GM21737 (cell line): ENCODE data around the gene PRKCH.

Experiments used
- ATAC-seq: cut with Tn5 transposase; IDR thresholded peaks from one replicate; pipeline ENCODE4 v1.9.1; 2021; ENCODE audit warnings: mild to moderate bottlenecking, moderate library complexity; ENCODE audit not compliant: unreplicated experiment

The PRKCH gene

GRCh38 chr14:61574514-61574807 lies 253.1 kb downstream of the PRKCH start:
- no peak for ATAC-seq

DNA sequence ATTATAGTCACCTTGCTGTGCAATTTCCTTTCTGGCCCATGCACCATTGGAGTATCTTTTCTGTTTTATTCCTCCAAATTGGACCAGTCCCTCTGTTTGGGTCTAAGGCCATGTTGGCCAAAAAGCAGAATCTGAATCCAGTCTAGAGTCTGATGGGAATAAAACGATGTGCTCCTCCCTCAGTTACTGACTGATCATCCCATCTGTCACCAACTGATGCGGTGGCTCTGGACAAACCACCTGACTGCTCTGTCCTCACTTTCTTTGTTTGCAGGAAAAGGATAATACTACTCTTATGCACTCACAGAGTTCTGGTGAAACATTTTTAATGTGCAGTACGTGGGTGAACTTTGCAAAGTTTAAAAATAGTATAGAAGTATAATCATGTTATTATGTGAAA lies 253.7 kb downstream of the PRKCH start:
- ATAC-seq = no peak

DNA sequence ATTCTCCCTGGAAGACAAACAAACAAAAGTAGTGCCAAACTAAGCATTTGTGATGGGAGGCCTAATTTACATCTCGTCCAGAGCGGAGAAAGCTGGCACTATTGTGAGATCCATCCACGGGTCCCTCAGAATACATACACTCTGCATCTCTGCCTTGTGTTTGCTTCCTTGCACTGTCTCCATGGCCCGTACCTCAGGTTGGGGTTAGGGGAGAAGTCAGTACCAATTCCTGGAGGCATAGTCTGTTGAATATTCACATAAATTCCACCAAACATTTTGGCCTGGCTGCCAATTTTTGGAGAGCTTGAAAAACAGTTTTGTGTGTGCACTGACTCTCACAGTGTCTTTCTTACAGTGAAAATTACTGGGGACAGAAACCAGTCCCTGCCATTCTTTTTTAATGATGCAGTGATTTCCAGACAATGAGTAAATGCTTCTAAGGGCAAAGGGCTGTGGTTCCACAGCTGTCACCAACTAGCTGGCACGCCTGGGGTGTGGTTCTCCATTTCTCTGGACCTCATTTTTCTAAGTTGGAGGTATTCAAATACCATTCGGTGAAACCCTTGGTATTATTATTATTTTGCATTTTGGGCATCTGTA lies 254.3 kb downstream of the PRKCH start:
- ATAC-seq = no peak

- ATAC-seq = no peak
Observed at GRCh38 chr14:61577506-61577931, 256.1 kb downstream of the PRKCH start.

- ATAC-seq = no peak
Observed at GRCh38 chr14:61578745-61579144, 257.4 kb downstream of the PRKCH start.

GRCh38 chr14:61581340-61581739 lies 260.0 kb downstream of the PRKCH start:
- ATAC-seq = no peak

DNA sequence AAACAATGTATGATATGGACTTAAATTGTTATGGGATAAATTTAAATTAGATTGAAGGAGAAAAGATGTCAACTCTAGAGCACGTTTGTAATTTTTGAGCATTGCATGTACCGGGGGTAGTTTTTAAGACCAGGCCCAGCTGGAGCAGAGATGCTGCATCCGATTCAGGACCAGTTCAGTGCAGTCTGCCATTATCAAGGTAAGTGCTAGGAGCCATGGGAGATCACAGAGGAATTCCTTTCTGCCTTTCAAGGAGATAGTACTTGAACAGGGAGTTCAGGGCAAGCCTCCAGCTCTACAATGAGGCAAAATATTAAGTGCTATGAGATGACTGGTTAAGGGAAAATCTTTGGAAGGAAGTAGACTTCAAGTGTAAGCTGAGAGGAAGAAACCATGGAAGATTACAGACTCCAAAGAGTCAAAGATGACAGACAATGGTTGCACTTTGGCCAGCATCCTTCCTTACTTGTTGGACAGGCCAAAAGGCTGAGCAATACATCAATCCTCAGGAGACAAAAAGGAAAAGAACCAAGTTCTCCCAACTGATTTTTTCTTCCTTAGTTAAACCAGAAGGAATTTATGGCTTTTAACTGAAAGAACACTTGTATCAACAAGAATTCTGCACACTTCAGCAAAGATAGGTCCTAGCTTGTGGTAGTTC lies 260.7 kb downstream of the PRKCH start:
- no peak for ATAC-seq

GRCh38 chr14:61582815-61583214 lies 261.4 kb downstream of the PRKCH start:
- ATAC-seq = no peak

DNA sequence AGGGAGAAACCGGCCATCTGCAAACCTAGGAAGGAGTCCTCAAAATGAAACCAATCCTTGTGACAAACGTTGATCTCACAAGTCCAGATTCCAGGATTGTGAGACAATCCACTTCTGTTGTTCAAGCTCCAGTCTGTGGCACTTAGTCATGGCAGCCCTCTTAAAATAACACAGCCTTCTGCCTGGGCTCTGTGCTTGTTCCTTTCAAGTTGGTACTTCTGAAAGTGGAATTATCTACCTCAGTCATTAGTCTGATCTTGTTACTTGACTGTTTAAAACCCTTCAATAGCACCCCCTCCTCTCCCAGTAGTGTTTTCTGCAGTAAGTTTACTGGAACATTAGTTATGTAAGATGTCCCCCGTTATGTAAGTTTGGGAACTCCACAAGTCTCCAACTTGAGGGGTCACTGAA lies 263.0 kb downstream of the PRKCH start:
- ATAC-seq = no peak

- ATAC-seq = no peak
Observed at GRCh38 chr14:61585598-61586543, 264.5 kb downstream of the PRKCH start.

GRCh38 chr14:61586544-61587055 lies 265.2 kb downstream of the PRKCH start:
- ATAC-seq = no peak

DNA sequence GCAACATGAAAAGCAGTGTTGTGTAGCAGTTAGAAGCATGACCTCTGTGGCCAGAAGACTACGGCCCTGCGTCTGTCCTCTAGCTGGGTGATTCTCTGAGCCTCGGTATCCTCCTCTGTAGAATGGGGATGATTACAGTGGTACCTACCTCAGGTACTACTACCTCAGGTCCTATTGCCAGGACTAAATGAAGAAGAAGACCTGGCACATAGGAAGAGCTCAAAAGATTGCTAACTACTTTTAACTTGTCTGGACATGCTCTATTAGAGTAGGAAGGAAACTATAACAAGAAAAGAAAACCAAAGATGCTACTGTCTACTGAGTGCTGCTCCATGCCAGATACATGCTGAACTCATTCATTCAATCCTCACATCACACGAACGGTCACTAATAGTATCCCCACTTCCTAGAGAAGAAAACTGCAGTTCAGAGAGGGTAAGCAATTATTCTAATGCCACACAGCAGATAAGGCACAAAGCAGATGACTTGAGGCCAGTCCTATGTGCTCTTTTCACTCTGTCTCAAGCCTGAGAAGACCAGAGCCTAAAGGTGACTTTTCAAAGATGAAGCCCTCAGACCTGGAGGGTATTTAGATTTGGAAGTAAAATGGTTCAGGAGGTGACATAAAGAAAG lies 265.8 kb downstream of the PRKCH start:
- ATAC-seq = no peak

DNA sequence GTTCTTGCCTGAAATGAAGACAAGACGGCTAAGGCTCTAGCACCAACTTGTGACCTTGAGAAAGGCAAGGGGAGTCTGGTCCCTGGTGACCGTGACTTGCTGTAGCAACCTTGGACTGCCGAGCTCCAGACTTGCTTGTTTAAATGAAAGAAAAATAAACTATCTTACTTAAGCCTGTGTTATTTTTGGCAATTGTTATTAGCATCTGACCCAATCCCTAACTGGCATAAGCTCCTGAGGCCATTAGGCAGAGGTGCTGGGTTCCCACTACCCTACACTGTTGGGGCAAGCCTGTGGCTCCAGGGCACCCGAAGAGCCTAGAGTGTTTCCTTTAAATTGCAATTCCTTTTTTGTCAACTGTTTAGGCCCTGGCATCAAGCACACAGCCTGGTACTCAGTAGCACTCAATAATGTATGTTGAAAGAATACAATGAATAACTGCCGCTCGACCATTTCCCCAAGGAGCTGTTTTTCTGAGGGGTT lies 267.1 kb downstream of the PRKCH start:
- no peak for ATAC-seq

DNA sequence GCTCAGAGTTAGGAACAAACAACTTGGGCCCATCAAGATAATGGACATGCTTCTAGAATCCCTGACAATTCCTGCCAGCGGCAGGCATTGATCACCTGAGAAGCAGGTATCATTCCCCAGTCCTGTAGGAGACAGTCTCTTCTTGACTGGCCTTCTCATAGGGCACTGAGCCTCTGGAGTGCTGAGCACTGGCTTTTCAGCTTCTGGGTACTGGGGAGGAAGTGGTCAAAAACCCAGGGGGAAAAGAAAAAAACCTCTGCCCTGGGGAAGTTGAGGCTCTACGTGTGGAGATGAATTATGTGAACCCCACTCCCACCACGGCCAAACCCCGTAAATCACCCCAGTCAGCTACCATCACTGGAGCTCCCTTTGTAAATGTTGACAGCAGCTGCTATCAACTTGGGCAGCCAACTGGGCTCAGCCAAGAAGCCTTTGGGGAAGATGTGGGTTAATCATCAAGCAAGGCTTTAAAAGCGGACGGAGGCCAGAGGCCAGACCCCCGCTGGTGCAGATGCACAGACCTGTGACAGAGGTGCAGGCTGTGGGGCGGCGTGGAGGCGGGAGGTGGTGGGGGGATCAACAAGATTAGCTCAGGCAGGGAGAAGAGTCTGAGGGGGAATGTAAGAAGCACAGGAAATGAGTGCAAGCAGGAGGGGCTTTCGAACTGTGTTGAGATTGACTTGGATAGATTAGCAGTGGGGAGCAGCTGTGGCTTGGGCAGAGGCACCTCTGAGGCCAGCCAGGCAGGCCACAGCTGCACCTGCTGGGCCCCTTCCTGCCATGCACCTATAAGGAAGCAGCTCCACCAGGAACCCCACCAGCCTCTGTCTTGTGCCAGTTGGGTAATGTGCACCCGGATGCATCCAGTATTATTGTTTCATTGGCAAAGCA lies 268.6 kb downstream of the PRKCH start:
- ATAC-seq = no peak

DNA sequence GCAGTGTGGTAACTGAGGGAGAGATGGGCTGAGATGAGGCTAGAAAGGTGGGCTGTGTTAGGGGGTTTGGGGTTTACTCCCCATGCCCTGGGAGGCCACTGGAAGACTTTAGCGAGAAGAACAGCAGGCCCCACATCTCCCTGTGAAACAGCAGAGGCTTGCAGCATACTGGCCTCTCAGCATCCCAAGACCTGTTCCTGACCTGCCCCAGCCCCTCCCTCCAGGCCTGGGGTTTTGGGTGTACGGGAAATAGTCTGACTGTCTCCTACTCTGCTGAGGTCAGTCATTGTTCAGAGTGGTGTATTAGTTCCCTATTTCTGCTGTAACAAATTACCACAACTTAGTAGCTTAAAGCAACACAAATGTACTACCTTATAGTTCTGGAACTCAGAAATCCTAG lies 270.5 kb downstream of the PRKCH start:
- ATAC-seq = no peak

DNA sequence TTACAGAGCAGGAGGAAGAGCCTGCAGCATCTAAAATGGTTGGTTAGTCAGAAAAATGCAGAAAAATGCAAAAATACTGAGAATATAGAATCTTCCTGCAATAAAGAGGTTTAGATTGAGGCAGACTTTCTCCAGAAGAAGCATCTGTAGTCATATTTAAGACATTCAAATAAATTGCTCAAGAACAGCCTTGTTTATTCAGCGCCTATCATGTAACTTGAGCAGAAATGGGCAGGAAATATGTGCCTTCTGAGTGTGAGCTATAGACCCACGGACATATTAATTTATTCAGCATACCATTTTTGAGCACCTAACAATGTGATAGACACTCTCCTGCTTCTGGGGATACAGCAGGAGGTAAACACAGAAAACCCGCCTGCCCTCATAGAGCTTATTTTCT lies 272.0 kb downstream of the PRKCH start:
- ATAC-seq = no peak

DNA sequence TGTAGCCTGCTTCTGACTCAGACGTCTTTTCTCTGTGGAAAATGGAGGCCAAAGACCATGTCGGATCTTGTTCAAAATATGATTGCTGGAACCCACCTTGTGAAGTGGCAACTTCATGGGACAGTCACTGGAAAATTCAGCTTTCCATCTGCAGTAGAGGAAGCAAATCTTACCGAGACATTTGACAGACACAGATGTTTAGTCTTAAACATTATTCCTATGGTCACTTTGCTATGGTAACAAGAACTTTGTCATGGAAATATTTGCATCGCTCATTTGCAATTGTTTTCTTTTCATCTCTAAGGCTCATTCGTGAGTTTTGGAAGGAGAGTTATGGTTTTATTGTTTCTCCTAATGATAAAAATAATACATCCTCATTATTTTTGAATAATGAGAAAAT lies 275.6 kb downstream of the PRKCH start:
- ATAC-seq = no peak

DNA sequence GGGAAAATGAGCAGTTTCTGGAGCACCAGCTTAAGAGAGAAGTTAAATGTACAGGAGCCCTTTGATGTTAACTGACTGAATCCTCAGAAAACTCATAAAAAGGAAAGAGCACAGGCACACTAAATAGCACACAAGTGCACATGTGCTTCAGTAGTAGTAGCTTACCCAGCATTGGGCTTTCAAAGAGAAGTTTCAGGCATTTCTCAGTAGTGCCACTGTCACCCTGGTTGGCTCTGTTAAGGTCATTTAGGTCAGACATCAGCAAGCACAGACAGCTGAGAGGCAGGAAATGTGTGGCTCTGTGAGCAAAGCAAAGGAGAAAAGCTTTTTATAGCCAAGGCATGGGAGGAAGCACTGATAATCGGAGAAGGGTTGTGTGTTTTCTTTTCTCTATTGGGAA lies 277.6 kb downstream of the PRKCH start:
- ATAC-seq = peak; percentile 48

DNA sequence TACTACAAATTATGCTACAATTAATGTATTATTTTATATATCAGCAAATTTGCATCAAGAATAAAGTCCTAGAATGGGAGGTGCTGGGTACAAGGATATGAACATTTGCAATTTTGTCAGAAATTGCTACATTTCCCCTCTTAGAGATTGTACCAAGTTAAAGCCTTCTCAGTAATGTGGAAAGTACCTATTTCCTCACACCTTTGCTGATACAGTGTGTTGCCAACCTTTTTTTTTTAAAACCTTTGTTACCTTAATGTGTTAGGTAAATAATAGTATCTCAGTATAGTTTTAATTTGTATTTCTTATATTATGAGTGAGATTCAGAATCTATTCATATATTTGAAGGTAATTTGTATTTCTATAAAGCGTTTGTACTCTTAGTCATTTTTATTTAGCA lies 278.6 kb downstream of the PRKCH start:
- ATAC-seq = no peak
